ENCODE results near the gene TRIM2.
A peak's percentile ranks its signal among the peaks of the same experiment; 100 is the strongest.

TRIM2 gene

DNA sequence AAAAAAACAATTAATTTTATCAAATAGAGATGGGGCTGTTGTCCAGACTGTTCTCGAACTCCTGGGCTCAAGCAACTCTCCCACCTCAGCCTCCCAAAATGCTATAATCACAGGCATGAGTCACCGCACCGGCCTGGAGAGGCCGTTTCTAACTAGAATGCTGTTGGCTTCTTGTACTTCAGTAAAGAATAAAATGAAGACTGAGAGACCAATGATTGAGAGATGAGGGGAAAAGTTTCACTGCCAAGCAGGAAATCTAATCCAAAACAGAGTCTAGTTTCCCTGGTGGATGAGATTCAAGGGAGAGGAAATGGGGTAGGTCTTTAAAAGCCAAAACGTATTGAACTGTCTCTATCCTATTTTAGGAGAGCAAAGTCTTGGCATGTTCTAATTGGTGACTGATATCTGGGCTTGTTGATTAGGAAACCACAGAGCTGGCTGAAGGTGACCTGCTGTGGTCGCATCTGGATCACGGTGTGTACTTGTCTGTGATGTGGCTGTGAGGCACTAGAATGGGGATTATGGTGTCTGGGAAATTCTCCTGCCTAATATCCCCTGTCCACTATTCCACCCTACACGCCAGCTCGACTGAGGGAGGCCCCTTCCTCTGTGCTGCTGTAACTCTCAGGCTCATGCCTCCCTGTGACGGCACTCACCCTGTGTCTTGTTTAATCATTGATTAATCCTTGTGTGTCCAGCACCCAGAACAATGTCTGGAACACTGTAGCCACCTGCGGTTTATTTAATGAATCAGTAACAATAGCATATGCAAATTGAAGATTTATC is 15.0 kb upstream of the TRIM2 start:
- no peak overlapping the region for H3K4me3 ChIP-seq (ENCODE audit: low read depth, low read length)
- TF ChIP-seq, protein P1, sequence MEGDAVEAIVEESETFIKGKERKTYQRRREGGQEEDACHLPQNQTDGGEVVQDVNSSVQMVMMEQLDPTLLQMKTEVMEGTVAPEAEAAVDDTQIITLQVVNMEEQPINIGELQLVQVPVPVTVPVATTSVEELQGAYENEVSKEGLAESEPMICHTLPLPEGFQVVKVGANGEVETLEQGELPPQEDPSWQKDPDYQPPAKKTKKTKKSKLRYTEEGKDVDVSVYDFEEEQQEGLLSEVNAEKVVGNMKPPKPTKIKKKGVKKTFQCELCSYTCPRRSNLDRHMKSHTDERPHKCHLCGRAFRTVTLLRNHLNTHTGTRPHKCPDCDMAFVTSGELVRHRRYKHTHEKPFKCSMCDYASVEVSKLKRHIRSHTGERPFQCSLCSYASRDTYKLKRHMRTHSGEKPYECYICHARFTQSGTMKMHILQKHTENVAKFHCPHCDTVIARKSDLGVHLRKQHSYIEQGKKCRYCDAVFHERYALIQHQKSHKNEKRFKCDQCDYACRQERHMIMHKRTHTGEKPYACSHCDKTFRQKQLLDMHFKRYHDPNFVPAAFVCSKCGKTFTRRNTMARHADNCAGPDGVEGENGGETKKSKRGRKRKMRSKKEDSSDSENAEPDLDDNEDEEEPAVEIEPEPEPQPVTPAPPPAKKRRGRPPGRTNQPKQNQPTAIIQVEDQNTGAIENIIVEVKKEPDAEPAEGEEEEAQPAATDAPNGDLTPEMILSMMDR (IDR thresholded peaks at IDR 0.05; ENCODE audit: low read depth, low read length), result no peak

DNA sequence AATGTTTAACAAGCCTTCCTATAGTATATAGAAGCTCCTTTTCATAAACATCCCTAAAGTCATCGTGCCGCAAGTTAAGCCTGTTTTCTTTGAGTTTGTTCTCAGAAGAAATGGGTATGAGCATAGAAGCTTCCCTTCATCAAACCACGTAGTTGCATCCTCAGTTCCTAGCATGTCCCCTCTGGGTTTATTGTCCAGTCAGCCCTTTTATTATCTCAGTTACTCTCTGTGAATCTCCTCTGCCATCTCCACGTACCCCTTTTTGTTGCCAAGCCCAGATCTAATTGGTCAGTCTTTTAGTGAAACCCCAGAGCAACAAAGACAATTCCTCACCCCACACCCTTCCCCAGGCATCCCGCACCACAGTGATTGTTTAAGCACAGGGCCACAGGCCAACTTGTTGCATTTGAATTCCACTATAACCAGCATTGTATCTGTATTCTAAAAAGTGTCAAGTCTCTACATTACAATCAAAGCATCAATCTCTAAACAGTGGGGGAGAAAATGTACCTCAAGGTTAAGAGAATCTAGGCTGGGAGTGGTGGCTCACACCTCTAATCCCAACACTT is 12.4 kb upstream of the TRIM2 start:
- TF ChIP-seq, protein P1 (IDR thresholded peaks at IDR 0.05; ENCODE audit: low read depth, low read length), result no peak
- H3K4me3 ChIP-seq (ENCODE audit: low read depth, low read length), result no peak overlapping the region

DNA sequence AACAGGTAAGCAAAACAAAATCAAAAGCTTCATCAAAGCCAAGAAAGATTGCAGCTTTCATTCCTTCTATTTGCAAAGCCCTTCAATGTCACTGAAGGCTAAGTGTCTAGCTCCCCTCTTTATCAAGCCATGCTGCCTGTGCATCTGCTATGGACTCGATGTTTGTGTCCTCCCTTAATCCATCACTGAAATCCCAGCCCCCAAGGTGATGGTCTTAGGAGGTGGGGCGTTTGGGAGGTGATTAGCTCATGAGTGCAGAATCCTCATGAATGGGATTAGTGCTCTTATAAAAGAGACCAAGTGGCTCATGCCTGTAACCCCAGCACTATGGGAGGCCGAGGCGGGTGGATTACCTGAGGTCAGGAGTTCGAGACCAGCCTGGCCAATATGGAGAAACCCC is 6.9 kb upstream of the TRIM2 start:
- TF ChIP-seq, protein P1 (IDR thresholded peaks at IDR 0.05; ENCODE audit: low read depth, low read length), result no peak
- H3K4me3 ChIP-seq (ENCODE audit: low read depth, low read length), result no peak overlapping the region

DNA sequence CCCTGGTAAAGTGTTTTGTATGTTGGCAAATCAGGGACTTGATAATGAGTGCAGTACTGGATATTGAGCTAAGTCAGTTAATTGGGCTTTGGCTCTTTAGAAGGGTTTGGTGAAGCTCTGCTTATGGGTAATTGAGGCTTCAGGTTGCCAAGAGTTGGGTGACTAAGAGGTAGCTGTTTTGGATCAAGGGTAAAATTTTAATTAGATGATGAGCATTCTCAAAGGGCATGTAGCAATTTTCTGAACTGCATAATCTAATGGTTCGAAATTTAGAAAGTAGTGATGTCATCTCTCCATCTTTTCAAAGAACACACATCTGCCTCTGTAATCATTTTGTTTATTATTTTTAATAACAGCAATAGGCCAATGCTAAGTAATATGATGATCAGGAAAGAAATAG is 5.5 kb upstream of the TRIM2 start:
- TF ChIP-seq, protein P1 (IDR thresholded peaks at IDR 0.05; ENCODE audit: low read depth, low read length), result no peak
- H3K4me3 ChIP-seq (ENCODE audit: low read depth, low read length), result no peak overlapping the region

DNA sequence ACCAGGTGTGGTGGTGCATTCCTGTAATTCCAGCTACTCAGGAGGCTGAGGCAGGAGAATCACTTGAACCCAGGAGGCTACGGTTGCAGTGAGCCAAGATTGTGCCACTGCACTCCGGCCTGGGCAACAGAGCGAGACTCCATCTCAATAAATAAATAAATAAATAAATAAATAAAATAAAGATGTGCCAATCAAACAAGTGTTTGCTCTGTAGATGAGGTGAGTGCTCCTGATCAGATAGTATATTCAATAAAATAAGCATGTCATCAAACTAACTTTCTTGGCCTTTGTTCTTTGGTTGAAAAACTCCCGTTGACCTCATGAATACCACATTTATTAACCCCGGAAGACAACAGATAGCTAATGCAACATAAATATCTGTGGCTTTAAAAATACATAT is 497 bp upstream of the TRIM2 start:
- 0 out of 2 replicates have a peak overlapping the region, but pooled peaks have one; percentile 37 for H3K4me3 ChIP-seq (ENCODE audit: low read depth, low read length)

DNA sequence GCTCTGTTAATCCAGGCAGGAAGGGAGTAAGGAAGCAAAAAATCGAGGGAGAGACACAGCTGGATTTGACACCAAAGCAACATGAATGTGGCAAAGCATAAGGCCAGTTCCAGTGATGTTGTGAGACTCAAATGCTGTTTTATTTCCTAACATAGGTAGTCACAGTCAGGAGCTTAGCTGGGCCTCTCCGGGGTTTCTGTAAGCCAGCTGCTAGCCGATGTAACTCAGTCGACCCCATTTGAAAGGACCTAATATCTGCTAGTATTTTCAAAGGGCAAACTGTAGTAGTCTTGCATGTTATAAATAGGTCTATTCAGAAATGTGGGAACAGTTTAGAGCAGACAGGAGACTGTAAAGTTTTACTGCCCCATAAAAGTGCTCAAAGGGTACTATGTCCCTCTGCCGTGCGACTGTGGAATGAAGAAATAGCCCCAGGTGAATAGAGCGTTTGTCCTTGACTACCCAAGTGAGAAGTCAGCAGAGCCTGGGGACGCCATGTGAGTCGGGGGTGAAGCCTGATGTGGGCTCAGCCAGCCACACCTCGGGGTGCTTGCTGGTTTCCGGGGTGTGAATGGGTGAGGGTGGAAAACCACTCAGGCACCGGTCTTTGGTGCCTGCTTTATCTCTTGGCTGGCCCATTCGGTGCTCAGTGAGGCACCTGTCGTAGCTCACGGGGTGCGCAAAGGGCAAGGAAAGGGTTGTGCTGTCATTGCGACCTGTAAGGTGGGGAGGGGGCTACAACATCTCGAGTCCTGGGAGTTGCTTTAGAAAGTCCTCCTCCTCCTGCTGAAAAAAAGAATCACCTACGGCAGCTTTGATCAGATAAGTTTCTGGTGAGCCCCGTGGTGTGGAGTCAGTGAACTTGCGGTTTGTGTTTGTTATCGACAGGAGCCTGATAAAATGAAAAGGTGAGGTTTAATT is 745 bp downstream of the TRIM2 start:
- TF ChIP-seq, protein P1 (IDR thresholded peaks at IDR 0.05; ENCODE audit: low read depth, low read length), result no peak
- H3K4me3 ChIP-seq (ENCODE audit: low read depth, low read length), result peak overlapping the region; percentile 37

DNA sequence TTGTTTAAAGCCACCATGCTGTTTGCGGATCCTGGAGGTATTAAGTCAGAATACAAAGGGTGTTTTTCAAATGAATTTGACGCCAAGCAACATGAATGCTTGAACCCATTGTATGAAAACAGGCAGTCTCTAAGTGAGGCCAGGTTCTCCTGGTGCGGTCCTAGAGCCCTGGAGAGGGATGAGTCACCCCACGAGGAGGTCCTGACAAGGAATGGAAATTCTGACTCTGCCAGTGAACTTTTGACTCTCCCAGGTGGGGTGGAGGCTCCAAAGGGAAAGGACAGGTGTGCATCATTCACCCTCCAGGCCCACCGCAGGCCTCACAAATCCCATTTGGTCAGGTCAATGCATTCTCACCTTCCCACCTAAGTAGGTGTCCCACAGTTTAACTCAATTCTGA is 1.5 kb downstream of the TRIM2 start:
- H3K4me3 ChIP-seq (ENCODE audit: low read depth, low read length), result no peak overlapping the region
- TF ChIP-seq, protein P1 (IDR thresholded peaks at IDR 0.05; ENCODE audit: low read depth, low read length), result no peak

Data from WI38 (cell line).